HCT116 (cell line): ENCODE measurements around the gene AFAP1L2. TPM values are rescaled to one million over a fixed set of nuclear protein-coding genes. Genes with fewer than 3 reads are reported as not detected.

Experiments used
- ATAC-seq: fragments of 200-7000 bp; cut with Tn5 transposase; 2 replicates; pipeline ENCODE4 v1.9.1; 2020; ENCODE audit warnings: mild to moderate bottlenecking, moderate library complexity
- BruUV-seq: library from RNA; stranded (reverse); fragments of 400-500 nt; replicated peaks from 2 replicates; lab custom pipeline; 2021; lab: Mats Ljungman, UMichigan
- CTCF ChIA-PET: fragments of 300-600 bp; sonication (Branson Sonifier 250); formaldehyde crosslinking; loops from one replicate; lab custom pipeline; 2021; ENCODE audit warnings: antibody characterized with exemption; lab: Charles Lee
- POLR2A ChIA-PET: fragments of 300-600, 350-600 bp; sonication (Branson Sonifier 250); formaldehyde crosslinking; loops from one replicate; lab custom pipeline; 2021; ENCODE audit warnings: antibody characterized with exemption; lab: Charles Lee
- RAD21 ChIA-PET, 2 experiments: fragments of 300-600 bp; sonication (Branson Sonifier 250); formaldehyde crosslinking; loops; one replicate each; lab custom pipeline; 2023; ENCODE audit warnings: low total read pairs in 2 of 2; ENCODE audit not compliant: uncharacterized antibody in 2 of 2, unreplicated experiment in 2 of 2, low non-redundant PET in 1 of 2; lab: Charles Lee
- DNase-seq: peaks from one replicate; pipeline ENCODE4 v3.0.0-alpha.2; 2010; ENCODE audit warnings: low read depth, low spot score
- H2AFZ ChIP-seq: fragments of 200-600 bp; shearing (Covaris generic), sonication (generic); 2 replicates; pipeline ENCODE4 v1.6.1; 2017; ENCODE audit warnings: low read depth, mixed run types, mixed read lengths, antibody characterized with exemption, low read length; ENCODE audit not compliant: poor library complexity, severe bottlenecking
- H3K27ac ChIP-seq: 2 replicates; pipeline ENCODE4 v1.5.1; 2012; ENCODE audit warnings: low read depth, low read length
- H3K27me3 ChIP-seq: fragments of 200-600 bp; sonication (generic); 2 replicates; pipeline ENCODE4 v1.6.1; 2016; ENCODE audit warnings: mixed run types, low read length, mixed read lengths; ENCODE audit not compliant: insufficient read depth
- H3K36me3 ChIP-seq, 2 experiments: fragments of 200-500 bp in 1 of 2; fragments of 200-600 bp in 1 of 2; sonication (Bioruptor generic) in 1 of 2; sonication (generic) in 1 of 2; 2 replicates each; pipeline versions ENCODE4 v1.5.1 to v1.6.1; 2014 to 2016; ENCODE audit warnings: low read length in 2 of 2, inconsistent platforms in 1 of 2, mixed read lengths in 1 of 2, mixed run types in 1 of 2; ENCODE audit not compliant: insufficient read depth in 2 of 2, control insufficient read depth in 1 of 2
- H3K4me1 ChIP-seq, 2 experiments: fragments of 200-600 bp in 1 of 2; sonication (generic) in 1 of 2; 2 replicates each; pipeline versions ENCODE4 v1.5.1 to v1.6.1; 2012 to 2017; ENCODE audit warnings: low read length in 2 of 2, inconsistent platforms in 1 of 2, mild to moderate bottlenecking in 1 of 2, mixed read lengths in 1 of 2, mixed run types in 1 of 2, moderate library complexity in 1 of 2; ENCODE audit not compliant: insufficient read depth in 2 of 2, control insufficient read depth in 1 of 2
- H3K4me2 ChIP-seq: fragments of 200-600 bp; sonication (generic); 2 replicates; pipeline ENCODE4 v1.6.1; 2017; ENCODE audit warnings: mixed run types, low read length, mixed read lengths
- H3K4me3 ChIP-seq, 2 experiments: fragments of 200-600 bp in 1 of 2; sonication (generic) in 1 of 2; replicated peaks in 1 of 2; 2 replicates each; pipeline ENCODE4 v1.5.1; 2011 to 2016; ENCODE audit warnings: low read length in 2 of 2, control low read depth in 1 of 2, low read depth in 1 of 2, mild to moderate bottlenecking in 1 of 2, mixed read lengths in 1 of 2, mixed run types in 1 of 2
- H3K79me2 ChIP-seq: fragments of 200-600 bp; sonication (generic); 2 replicates; pipeline ENCODE4 v1.6.1; 2017; ENCODE audit warnings: mild to moderate bottlenecking, mixed run types, low read length, moderate library complexity, mixed read lengths; ENCODE audit not compliant: insufficient read depth
- H3K9ac ChIP-seq: fragments of 200-600 bp; sonication (generic); 2 replicates; pipeline ENCODE4 v1.6.1; 2016; ENCODE audit warnings: low read length, mixed read lengths
- H3K9me2 ChIP-seq: fragments of 200-600 bp; sonication (generic), shearing (Covaris generic); 2 replicates; pipeline ENCODE4 v1.6.1; 2017; ENCODE audit warnings: mixed run types, mild to moderate bottlenecking, moderate library complexity; ENCODE audit not compliant: insufficient read depth
- H3K9me3 ChIP-seq, 2 experiments: fragments of 200-500 bp in 1 of 2; fragments of 200-600 bp in 1 of 2; sonication (Bioruptor generic) in 1 of 2; sonication (generic) in 1 of 2; 2 replicates each; pipeline ENCODE4 v1.6.1; 2014 to 2017; ENCODE audit warnings: low read length in 2 of 2, mixed read lengths in 2 of 2, inconsistent platforms in 1 of 2, low read depth in 1 of 2, mild to moderate bottlenecking in 1 of 2, mixed run types in 1 of 2, moderate library complexity in 1 of 2; ENCODE audit not compliant: control insufficient read depth in 1 of 2, insufficient read depth in 1 of 2
- H4K20me1 ChIP-seq: fragments of 200-600 bp; sonication (generic), shearing (Covaris generic); 2 replicates; pipeline ENCODE4 v1.6.1; 2017; ENCODE audit warnings: mixed run types, mild to moderate bottlenecking, moderate library complexity; ENCODE audit not compliant: insufficient read depth
- EGR1 ChIP-seq: IDR thresholded peaks from 2 replicates; pipeline ENCODE4 v1.6.1; 2012; ENCODE audit warnings: low read depth
- EZH2 ChIP-seq: fragments of 200-600 bp; sonication (generic); IDR thresholded peaks from 2 replicates; pipeline ENCODE4 v1.6.1; 2017; ENCODE audit warnings: antibody characterized with exemption, mixed run types
- FOSL1 ChIP-seq: IDR thresholded peaks from 2 replicates; pipeline ENCODE4 v1.6.1; 2012; ENCODE audit warnings: low read depth
- JUND ChIP-seq: IDR thresholded peaks from 2 replicates; pipeline ENCODE4 v1.6.1; 2012
- RAD21 ChIP-seq: IDR thresholded peaks from 2 replicates; pipeline ENCODE4 v1.6.1; 2012; ENCODE audit warnings: low read depth, mild to moderate bottlenecking
- SIN3A ChIP-seq: IDR thresholded peaks from 2 replicates; pipeline ENCODE4 v1.6.1; 2012; ENCODE audit warnings: low read depth
- SP1 ChIP-seq: IDR thresholded peaks from 2 replicates; pipeline ENCODE4 v1.6.1; 2012; ENCODE audit warnings: low read depth
- TCF7L2 ChIP-seq: IDR thresholded peaks from 2 replicates; pipeline ENCODE4 v1.7.0; 2011; ENCODE audit warnings: borderline replicate concordance, inconsistent platforms; ENCODE audit not compliant: insufficient read depth, insufficient read length; ENCODE audit errors: extremely low read depth
- intact Hi-C: fragments of 100-400 bp; cut with micrococcal nuclease; formaldehyde crosslinking; loops from 2 replicates; pipeline ENCODE4 v1.10.0; 2022
- total RNA-seq: library from RNA; stranded (reverse); gene quantifications from one replicate; pipeline ENCODE4 v1.2.1, GENCODE V29; 2021; ENCODE audit not compliant: unreplicated experiment
- TF ChIP-seq, protein P1 (sequence below), 3 experiments: fragments of 200-600 bp in 1 of 3; sonication (generic) in 1 of 3; IDR thresholded peaks in 2 of 3; conservative IDR thresholded peaks in 1 of 3; 2 replicates each; pipeline ENCODE4 v1.5.1; 2012 to 2017; ENCODE audit warnings: low read depth in 2 of 3, low read length in 2 of 3, antibody characterized with exemption in 1 of 3, borderline replicate concordance in 1 of 3, control low read depth in 1 of 3, mild to moderate bottlenecking in 1 of 3, mixed read lengths in 1 of 3, mixed run types in 1 of 3, moderate library complexity in 1 of 3; ENCODE audit not compliant: insufficient read depth in 1 of 3
- TF ChIP-seq, protein P2 (sequence below): IDR thresholded peaks from 2 replicates; pipeline ENCODE4 v1.6.1; 2012

AFAP1L2 gene
- total RNA-seq, 1 experiment from 2014 or later = 0.93 TPM

DNA sequence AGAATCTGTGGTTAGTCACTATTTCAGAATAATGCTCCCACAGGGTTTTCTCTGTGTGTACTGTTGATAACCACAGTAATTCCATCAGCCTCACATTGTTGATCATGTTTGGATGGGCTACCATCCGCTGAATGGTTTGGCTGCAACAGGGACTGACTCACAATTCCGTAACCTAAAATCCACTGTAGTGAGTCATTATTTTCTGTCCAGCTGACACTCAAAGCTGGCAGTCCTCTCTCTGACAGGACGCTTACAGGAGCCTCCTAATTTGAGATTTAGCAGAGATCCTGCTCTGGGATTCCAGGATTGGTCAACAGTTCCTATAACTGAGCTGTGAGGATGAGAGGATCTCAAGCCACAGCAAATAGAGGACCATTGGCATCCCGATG is 132.5 kb downstream of the AFAP1L2 start:
- Histone ChIP-seq H3K4me1 (peaks cover 10 to 14% of the 10 kb centered on the region in 2 experiments), H3K36me3 (no peaks in the 10 kb centered on the region), H3K9me2 (no peaks in the 10 kb centered on the region), H3K9ac (no peak overlapping the region), H3K27me3 (peaks cover 12% of the 10 kb centered on the region), H3K4me2 (peak overlapping the region; percentile 31), H3K9me3 (no peaks in the 10 kb centered on the region), H2AFZ (no peak overlapping the region), H3K79me2 (no peaks in the 10 kb centered on the region), H3K27ac (no peak overlapping the region), H3K4me3 (no peak overlapping the region), H4K20me1 (no peaks in the 10 kb centered on the region)
- no TSS peak for BruUV-seq
- POLR2A ChIA-PET = interaction anchor here (1.0 kb wide), 1 partner anchor 98 kb away, joined by 5 read pairs; the partner anchor contains the start of gene CCDC186
- RAD21 ChIA-PET = interaction anchor here in 1 of 2 experiments (0.6 kb wide), 1 partner anchor 34 kb away, joined by 3 read pairs; no protein-coding TSS in a partner anchor
- peak; percentile 90 for TF ChIP-seq SIN3A
- peak; percentile 90 for TF ChIP-seq JUND
- no peak for TF ChIP-seq EZH2
- TF ChIP-seq EGR1 = no peak
- peak; percentile 94 for TF ChIP-seq FOSL1
- no peak for TF ChIP-seq SP1
- CTCF ChIA-PET = interaction anchor here (1.7 kb wide), 1 partner anchor 32 kb away, joined by 9 read pairs; no protein-coding TSS in a partner anchor
- ATAC-seq = peak; percentile 75
- DNase-seq = peak; percentile 42
- intact Hi-C loops = no loop called here

DNA sequence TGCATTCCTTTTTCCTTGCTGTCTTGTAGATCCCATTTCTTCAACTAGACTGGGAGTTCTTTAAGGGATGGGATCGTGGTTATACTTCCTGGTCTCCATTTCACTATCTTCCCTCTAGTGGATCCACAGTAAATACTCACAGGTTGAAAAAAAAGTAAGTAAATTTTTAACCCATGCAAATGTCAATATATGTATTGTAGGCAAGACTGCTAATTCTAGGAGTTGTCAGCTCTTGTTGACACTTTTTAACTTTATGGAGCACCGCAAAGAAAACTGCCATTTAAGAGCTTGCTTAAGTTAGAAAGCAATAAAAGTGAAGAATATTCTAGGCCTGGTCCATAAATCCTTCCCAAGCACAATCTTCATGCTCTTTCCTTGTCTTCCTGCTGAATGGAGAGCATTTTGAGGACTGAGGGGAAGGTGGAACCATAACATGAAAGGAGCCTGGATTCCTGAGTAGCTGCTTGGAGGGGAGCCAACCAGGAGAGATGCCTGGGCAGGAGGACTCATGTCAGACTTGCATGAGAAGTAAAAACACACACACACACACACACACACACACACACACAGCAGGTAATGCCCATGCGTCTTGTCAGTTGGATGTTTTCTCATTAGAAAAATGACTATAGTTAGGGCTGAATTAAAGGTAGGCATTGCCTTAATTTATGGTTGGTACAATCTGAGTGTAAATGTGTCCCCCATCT is 133.1 kb downstream of the AFAP1L2 start:
- H3K9ac ChIP-seq = no peak overlapping the region
- peak; percentile 25 for TF ChIP-seq TCF7L2
- TF ChIP-seq, protein P1, sequence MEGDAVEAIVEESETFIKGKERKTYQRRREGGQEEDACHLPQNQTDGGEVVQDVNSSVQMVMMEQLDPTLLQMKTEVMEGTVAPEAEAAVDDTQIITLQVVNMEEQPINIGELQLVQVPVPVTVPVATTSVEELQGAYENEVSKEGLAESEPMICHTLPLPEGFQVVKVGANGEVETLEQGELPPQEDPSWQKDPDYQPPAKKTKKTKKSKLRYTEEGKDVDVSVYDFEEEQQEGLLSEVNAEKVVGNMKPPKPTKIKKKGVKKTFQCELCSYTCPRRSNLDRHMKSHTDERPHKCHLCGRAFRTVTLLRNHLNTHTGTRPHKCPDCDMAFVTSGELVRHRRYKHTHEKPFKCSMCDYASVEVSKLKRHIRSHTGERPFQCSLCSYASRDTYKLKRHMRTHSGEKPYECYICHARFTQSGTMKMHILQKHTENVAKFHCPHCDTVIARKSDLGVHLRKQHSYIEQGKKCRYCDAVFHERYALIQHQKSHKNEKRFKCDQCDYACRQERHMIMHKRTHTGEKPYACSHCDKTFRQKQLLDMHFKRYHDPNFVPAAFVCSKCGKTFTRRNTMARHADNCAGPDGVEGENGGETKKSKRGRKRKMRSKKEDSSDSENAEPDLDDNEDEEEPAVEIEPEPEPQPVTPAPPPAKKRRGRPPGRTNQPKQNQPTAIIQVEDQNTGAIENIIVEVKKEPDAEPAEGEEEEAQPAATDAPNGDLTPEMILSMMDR (IDR thresholded peaks at IDR 0.05 in 2 of 3, conservative IDR thresholded peaks at IDR 0.05 in 1 of 3; ENCODE audit: borderline replicate concordance in 1 of 3, insufficient read depth in 1 of 3, low read depth in 2 of 3, low read length in 2 of 3) = no peak
- TF ChIP-seq, protein P2, sequence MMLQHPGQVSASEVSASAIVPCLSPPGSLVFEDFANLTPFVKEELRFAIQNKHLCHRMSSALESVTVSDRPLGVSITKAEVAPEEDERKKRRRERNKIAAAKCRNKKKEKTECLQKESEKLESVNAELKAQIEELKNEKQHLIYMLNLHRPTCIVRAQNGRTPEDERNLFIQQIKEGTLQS = 0 out of 2 replicates have a peak, but pooled peaks have one; percentile 17
- TF ChIP-seq FOSL1 = no peak
- TF ChIP-seq RAD21 = no peak
- TF ChIP-seq, all 23 proteins: peak for 2
- ChIA-PET POLR2A (interaction anchor here (1.0 kb wide), 1 partner anchor 97 kb away, joined by 5 read pairs; the partner anchor contains the start of gene CCDC186), CTCF (interaction anchor here (0.7 to 1.7 kb wide), 2 partner anchors 33 to 427 kb away, joined by 3 to 9 read pairs; no protein-coding TSS in a partner anchor), RAD21 (interaction anchor here (0.6 kb wide), 2 partner anchors 34 to 274 kb away, joined by 3 read pairs; no protein-coding TSS in a partner anchor)
- Histone ChIP-seq H3K9me3 (no peaks in the 10 kb centered on the region), H3K4me1 (peaks cover 10 to 14% of the 10 kb centered on the region in 2 experiments), H3K4me3 (no peak overlapping the region), H4K20me1 (no peaks in the 10 kb centered on the region), H3K36me3 (no peaks in the 10 kb centered on the region), H3K4me2 (peak overlapping the region; percentile 31), H3K27ac (no peak overlapping the region), H3K27me3 (peaks cover 12% of the 10 kb centered on the region), H3K79me2 (no peaks in the 10 kb centered on the region), H3K9me2 (no peaks in the 10 kb centered on the region), H2AFZ (no peak overlapping the region)
- DNase-seq = no peak
- intact Hi-C loops = no loop called here
- no TSS peak for BruUV-seq
- peak; percentile 47 for ATAC-seq
